CD4-positive, alpha-beta T cell treated with Interleukin-17A for 1 hour (primary cell): ENCODE data around the gene APOB.
"Not testable (repeated sequence)": the region's sequence is repeated elsewhere in the genome, so short reads cannot be mapped to it uniquely, and the experiment has no call there.

Source experiments
- DNase-seq: peaks from one replicate; pipeline ENCODE4 v3.0.0-alpha.2; 2020

Gene APOB

DNA sequence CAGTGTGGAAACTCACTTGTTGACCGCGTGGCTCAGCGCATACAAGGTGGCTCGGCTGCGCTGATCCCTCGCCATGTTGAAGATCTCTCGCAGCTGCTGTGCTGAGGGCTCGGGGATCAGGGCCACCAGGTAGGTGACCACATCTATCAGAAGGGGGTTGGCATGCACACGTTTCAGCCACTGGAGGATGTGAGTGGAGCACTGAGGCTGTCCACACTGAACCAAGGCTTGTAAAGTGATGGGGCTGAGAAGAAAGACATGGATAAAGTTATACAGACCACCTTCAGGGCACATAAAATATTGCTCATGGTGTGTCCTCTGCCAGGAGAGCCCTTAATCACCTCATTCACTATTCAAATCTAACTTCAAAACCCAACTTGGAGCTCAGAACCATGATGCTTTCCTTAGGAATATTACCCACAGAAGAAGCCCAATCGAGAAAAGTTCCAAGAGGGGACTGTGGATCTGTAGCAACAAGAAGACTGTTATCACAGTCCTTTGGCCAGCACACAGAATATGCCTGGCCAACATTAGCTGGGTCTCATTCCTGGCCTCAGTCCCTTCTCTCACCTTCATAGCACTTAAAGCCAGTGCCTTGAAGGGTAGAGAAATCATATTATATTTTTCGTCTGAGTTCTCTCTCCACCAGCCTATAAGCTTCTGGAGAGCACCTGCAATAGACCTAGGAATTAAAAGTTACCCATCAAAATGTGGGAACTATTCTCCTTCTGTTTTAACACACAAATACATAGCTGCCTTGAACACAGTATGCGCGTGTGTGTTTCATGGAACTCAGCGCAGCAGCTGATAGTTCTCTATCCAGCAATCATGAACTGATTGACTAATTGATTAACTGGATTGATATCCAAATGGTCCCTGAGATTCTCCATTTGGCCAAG is 11.3 kb downstream of the APOB start:
- DNase-seq, result no peak

DNA sequence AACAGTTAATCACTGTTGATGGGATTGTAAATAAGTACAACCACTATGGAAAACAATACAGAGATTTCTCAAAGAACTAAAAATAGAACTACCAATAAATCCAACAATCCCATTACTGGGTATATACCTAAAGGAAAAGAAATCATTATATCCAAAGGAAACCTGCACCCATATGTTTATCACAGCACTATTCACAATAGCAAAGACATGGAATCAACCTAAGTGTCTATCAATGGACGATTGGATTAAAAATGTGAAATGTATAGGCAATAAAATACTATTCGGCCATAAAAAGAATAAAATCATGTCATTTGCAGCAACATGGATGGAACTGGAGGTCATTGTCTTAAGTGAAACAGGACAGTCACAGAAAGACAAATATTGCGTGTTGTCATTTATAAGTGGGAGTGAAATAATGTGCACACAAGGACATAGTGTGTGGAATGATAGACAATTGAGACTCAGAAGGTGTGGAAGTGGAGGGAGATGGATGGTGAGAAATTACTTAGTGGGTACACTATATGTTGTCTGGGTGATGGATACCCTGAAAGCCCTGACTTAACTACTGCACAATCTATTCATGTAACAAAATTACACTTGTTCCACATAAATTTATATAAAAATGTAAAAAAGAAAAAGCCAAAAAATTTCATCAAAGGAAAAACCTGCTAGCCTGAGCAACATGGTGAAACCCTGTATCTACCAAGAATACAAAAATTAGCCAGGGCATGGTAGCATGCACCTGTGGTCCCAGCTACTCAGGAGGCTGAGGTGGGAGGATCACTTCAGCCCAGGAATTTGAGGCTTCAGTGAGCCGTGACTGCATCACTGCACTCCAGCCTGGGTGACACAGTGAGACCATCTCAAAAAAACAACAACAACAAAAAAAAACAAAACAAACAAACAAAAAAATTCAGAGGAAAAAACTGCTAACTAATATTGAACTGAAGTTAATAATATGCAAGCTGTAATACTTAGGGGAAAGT is 12.6 kb downstream of the APOB start:
- DNase-seq, result no peak

DNA sequence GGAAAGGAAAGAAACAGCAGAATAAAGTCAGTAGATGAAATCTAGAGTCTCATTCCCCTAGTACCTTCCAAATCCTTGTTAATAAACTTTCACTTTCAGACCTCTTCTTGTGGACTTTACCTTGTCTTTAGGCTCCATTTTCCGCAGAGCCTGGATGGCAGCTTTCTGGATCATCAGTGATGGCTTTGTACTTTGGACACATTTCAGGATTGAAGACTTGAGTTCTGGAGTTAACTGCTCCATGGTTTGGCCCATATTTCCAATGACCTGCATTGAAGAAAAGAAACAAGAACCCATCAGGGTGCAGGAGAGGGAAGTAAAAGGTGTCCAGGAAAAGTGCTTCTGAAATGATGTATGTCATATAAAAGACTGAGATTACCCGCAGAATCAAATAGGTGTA is 14.4 kb downstream of the APOB start:
- DNase-seq, result no peak

DNA sequence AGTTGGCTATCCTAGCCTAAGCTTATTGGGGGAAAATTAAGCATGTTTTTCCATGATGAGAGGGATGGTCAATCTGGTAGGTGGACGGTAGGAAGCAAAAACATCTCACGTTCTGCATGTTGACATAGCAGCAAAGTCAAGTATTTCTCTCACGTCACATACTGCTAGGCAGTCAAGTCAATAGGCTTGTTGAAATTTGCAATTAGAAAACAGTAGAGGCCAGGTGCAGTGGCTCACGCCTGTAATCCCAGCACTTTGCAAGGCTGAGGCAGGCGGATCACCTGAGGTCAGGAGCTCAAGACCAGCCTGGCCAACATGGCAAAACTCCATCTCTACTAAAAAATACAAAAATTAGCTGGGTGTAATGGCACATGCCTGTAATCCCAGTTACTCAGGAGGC is 14.9 kb downstream of the APOB start:
- DNase-seq, result not testable (repeated sequence)

DNA sequence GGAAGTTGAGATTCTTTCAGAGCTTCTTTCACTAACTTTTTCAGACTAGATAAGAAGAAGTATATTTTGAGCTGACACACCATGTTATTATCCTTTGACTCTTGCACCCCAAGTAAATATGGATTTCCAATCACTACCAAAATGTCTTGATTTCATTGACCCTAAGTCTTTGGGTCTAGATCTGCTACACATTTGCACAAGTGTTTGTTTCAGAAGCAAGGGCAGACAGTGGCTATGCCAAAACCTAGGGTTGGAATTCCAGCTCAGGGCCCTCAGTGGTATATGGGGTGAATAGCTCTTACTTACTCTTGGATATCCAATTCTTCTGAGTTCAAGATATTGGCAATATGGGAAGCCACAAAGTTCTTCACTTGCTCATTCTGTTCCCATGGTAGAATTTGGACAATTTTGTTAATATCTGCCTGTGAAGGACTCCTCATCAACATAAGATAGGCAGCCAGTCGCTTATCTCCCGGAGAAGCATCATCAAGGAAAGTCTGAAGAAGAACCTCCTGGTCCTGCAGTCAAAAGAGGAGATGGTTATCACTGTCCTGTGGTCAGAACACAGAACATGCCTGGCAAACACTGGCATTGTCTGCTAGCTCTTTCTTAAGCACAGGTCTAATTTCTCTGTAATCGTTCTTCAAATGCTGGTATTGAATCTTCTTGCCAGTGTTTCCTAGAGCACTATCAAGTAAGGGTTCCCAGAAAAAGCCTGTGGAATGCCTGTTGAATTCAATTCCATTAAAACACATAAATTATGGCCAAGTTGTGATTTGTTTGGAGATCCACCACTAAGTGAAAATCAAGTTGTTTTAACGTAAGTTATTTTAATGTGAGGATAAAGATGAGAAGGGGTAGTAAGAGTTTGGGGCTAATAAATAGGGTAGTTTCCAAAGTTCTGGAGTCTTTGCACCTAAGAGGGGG is 15.6 kb downstream of the APOB start:
- no peak for DNase-seq

DNA sequence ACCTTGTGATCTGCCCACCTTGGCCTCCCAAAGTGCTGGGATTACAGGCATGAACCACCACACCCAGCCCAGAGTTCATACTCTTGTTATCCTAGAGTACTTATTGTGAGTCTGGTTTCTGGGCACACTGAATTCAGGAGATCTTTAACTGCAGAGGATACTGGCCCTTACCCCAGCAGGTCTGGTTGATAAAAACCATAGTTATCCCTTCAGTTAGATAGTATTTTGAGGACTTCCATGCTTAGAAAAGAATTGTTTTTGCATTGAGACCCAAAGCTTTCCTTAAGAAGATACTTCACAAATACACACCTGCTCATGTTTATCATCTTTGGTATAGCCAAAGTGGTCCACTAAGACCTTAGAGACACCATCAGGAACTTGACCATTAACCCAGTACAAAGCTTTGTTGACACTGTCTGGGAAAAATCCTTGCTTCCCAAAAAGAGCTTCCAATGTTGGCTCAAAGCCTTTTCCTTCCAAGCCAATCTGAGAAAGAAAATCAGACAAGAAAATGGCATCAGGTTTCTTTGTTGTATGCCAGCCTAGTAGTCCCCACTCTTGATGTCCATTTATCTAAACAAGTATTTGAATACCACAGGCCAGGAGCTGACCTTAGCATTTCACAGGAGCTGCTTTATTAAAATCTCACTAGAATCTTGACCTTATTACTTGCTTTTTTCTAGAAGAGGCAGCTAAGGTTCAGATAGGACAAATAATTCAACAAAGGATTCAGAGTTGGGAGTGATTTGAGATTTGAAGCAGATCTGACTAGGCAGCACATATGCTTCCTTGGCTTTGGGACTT is 17.2 kb downstream of the APOB start:
- no peak for DNase-seq

DNA sequence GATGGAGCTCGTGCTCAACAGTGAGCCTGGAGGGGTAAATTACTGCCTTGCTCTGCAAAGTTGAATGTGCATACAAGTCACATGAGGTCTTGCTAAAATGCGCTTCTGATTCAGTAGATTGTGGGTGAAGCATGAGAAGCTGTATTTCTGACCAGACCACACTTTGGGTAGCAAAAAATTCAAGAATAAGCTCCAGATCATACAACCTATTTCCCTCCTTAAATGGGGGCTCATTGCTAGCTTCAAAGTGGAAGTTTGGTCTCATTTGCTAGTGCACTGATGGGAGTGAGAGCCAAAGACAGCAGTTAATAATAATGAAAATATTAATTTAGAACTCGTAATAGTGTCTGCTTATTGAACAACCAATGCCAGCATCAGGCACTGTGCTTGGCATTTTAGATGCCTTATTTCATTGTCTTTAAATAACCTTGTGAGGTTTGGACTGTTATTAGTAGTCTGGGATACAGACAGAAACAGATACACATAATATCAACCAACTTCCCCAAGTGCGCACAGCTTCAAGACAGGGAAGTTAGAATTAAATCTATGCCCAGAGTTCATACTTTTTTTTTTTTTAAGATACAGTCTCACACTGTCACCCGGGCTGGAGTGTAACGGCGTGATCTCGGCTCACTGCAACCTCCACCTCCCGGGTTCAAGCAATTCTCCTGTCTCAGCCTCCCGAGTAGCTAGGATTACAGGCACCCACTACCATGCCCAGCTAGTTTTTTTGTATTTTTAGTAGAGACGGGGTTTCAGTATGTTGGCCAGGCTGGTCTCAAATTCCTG is 18.0 kb downstream of the APOB start:
- no peak for DNase-seq

DNA sequence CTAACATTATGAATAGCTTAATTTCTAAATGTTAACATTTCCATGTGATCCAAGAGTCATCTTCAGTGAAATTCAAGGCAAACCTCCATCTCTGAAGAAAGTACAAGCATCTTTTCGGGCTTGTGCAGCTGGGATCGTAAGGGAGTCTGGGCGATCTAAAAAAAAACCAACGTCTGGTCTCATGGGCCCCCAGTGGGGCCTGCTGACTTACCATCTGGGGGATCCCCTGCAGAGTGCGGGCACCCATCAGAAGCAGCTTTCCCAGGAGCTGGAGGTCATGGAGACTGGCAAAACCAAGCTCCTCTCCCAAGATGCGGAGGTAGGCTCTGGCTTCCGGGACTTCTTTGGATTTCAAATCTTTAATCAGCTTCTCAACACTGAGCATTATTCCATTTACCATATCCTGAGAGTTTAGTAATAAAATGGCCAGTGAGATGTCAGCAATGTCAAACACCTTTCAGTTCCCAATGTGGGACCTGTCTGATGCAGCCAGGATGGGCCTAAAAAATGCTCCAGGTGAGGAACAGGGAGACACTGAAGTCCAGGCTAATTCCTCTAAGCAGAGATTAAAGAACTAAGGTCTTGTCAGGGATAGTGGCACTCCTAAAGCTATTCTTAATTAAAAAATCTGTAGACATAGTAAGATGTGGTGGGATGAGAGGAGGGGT is 19.0 kb downstream of the APOB start:
- no peak for DNase-seq

DNA sequence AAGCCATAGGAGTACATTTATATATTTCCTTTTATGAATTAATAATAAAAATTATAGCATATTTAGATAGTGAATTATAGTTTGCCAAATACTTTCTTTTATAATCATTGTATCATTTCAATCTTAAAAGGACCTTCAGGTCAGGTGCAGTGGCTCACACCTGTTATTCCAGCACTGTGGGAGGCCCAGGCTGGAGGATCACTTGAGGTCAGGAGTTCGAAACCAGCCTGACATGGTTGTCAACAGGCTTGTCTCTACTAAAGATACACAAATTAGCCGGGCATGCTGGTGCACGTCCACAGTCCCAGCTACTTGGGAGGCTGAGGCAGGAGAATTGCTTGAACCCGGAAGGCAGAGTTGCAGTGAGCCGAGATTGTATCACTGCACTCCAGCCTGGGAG is 19.7 kb downstream of the APOB start:
- DNase-seq, result no peak

DNA sequence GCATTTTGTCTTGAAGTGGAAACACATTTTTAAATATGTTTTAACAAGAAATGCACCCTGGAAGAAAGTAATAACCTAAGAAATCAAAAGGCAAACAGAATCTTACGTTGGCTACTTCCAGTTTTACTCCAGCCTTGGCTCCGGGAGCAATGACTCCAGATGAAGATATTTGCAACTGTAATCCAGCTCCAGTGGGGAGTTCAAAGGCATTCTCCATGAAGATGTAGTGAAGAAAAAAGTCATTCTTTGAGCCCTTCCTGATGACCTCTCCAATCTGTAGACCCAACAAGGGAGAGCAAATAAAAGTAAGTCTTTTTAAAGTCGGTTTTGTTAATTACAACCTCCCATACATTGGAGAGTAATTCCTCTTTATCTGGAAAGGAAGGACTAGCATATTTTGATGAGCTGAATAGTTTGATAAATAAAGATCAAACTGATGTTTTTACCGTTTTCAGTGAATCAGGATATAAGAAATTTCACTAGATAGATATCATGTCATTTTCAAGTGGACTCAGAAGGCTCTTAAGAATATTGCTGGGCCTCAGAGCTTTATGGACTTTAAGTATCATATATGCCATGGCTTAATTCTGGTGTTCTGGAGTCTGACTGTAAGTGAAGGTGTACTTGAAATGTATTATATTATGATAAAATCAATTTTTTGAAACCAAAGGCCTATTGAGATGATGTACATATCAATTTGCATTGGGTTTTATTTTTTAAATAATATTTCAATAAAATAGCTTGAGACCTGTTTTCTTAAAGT is 20.3 kb downstream of the APOB start:
- no peak for DNase-seq

DNA sequence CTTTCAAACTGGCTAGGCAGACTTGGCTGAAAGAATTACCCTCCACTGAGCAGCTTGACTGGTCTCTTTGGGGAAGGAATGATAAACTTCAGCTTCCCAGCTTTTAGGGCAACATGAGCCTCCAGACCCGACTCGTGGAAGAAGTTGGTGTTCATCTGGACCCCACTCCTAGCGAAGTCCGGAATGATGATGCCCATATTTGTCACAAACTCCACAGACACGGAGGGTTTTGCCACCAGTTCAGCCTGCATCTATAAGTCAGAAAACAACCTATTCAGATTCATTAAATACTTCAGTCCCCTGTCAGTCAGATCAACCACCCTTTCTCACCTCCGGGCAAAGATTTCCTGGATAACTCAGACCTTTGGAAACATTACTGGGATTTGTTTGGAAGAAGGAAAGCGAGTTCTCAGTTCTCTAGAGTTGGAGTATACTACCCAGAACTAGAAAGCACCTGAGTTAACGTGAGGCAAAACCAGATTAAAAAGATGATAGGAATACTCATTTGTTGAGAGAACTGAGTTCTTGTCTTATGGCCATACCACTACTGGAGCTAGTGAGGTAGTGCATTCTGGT is 21.0 kb downstream of the APOB start:
- DNase-seq, result no peak

DNA sequence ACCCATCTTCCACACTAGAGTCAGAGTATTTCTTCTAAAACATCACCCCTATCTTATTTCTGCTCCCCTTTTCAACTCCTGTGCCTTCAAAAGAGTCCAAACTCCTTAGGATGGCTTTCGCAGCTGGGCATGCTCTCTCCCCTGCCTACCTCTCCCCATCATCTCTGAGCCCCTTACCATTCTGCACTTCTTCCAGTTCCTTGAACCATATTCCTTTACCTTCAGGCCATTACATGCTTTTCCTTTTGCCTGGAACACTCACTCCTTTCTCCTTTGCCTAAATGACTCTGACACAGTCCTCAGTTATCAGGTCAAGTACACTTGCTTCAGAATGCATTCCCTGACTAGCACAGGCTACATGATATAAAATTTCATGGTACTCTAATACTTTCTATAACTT is 22.4 kb downstream of the APOB start:
- DNase-seq, result no peak

DNA sequence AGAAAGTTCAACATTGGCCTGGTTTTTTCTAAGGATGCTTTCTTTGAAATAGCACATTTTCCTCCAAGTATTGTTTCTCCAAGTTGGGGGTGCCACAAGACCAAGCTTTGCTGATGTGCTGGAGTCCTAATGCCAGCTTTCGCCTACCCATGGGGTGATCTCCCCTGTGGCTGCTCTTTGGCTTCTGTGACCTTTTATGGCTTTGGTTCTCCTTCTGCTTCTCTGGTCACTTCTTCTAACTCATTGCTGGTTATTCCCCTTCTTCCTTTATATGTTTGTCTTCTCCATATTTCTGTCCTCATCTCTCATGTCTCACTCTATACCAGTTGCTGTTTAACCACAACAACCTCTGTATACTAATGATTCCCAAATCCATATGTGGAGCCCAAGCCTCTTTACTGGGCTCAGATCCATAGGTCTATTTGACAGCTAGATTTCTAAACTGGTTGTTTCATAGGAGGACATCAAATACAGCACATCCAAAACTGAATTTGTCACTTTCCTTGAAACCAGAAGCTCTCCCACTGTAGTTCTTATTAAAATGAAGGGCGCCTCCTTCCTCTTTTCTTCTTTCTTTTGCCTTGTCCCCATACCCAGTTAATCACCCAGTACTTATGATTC is 23.1 kb downstream of the APOB start:
- DNase-seq, result no peak

DNA sequence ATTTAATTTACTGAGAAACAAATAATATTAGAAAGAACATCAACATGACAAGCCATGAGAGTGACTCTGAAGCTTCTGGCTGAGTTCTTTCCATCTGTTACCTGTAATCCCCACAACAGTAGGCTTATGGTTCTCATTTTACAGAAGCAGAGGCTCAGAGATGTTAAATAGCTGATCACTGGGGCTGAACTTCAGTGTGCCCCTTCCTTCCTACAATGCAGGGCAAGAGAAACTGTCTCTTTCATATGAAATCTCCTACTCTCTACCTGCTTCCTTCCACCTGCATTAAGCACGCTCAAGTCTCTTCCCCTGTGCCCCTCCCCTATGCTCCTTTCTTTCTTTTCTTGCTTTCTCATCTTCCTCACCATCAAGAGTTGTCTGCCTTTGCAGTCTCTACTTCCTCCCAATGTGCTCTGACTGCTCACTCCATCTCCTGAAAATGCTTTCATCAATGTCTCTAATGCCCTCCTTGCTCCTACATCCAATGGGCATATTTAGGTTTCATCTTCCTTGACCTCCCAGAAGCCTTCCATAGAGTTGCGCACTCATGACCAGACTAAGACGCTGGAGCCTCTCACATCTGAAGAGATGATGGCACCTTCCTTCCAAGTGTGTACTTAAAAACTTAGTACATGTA is 23.7 kb downstream of the APOB start:
- DNase-seq, result no peak

DNA sequence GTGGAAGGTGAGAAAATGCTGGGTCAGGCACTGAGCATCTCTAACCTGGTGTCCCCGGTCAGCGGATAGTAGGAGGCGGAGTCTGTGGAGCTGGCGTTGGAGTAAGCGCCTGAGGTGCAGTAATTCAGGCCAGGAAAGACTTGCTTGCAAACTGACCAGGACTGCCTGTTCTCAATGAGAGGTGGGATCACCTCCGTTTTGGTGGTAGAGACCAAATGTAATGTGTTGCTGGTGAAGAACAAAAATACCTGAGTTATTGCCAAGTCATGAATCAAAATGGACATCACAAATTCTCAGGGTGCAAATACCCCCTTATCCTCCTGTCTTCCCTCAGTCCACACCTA is 24.2 kb downstream of the APOB start:
- no peak for DNase-seq

DNA sequence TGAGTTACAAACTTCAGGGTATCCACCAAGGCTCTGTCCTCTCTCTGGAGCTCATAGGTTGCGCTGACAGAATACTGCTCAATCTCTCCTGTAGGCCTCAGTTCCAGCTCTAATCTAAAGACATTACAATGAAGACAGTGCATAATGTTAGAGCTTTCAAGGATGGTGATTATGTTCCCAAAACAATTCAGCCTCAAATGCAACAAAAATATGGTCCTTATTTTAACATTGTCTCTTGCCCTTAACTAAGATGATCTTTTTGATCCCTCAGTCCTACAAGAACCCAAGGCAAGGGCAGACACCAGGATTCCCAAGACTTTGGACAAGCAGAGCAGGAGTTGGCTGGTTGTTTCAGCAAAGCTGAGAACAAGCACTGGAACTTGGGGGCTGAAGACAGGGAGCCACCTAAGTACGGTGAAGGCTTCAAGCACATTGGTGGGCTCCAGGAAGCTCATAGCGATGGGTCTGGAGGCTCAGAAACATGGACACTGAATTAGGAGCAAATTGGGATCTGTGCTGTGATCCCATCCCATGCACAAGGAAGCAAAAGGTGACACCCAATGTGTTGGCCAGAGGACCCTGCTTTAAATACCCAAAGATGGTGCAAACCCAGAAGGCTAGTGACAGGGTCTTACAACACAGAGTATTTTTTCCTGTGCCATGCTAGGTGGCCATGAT is 24.7 kb downstream of the APOB start:
- DNase-seq, result no peak

DNA sequence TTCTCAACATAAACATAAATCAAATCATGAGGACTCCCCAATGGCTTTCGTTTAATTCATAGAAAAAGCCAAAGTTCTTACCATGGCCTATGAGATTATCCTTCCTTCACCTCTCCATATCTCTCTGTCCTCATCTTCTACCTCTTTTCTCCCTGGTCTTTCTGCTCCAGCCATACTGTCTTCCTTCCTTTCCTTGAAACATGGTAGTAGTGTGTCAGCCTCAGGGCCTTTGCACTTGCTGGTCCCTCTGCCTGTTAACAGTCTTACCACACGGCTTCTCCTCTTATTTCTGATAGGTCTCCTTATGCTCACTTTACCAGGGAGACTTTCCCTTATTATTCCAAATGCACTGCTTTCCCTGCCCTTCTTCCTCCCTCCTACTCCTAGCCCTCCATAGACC is 25.6 kb downstream of the APOB start:
- DNase-seq, result no peak
